H9 (cell line): Measurements from ENCODE around the gene PARD3. TPM values are rescaled to one million over a fixed set of nuclear protein-coding genes. Genes with fewer than 3 reads are reported as not detected.

Experiments used
- DNase-seq: peaks from one replicate; pipeline ENCODE4 v3.0.0-alpha.2; 2017
- H2AFZ ChIP-seq: one replicate; pipeline ENCODE4 v1.6.1; 2013; ENCODE audit warnings: mild to moderate bottlenecking, low read length, control low read depth, moderate library complexity
- H2AK5ac ChIP-seq: 2 replicates; pipeline ENCODE4 v1.6.1; 2013; ENCODE audit warnings: low read length, control low read depth, mixed read lengths; ENCODE audit not compliant: insufficient read length
- H2BK120ac ChIP-seq: one replicate; pipeline ENCODE4 v1.6.1; 2013; ENCODE audit warnings: low read depth, mild to moderate bottlenecking, low read length, control low read depth, inconsistent platforms; ENCODE audit not compliant: poor library complexity, severe bottlenecking
- H2BK12ac ChIP-seq: 2 replicates; pipeline ENCODE4 v1.6.1; 2013; ENCODE audit warnings: low read length, control low read depth, mixed read lengths, low read depth; ENCODE audit not compliant: insufficient read length
- H2BK15ac ChIP-seq: 2 replicates; pipeline ENCODE4 v1.6.1; 2013; ENCODE audit warnings: low read depth, low read length, control low read depth
- H2BK20ac ChIP-seq: one replicate; pipeline ENCODE4 v1.6.1; 2013; ENCODE audit warnings: low read depth, mild to moderate bottlenecking, low read length, control low read depth, inconsistent platforms; ENCODE audit not compliant: poor library complexity, severe bottlenecking
- H2BK5ac ChIP-seq: 2 replicates; pipeline ENCODE4 v1.6.1; 2013; ENCODE audit warnings: low read length, control low read depth, mixed read lengths; ENCODE audit not compliant: insufficient read length
- H3K14ac ChIP-seq: 2 replicates; pipeline ENCODE4 v1.6.1; 2013; ENCODE audit warnings: low read length, control low read depth; ENCODE audit not compliant: insufficient read depth
- H3K18ac ChIP-seq: 2 replicates; pipeline ENCODE4 v1.6.1; 2013; ENCODE audit warnings: low read depth, mild to moderate bottlenecking, mixed read lengths, low read length, control low read depth; ENCODE audit not compliant: insufficient read length
- H3K23ac ChIP-seq: 2 replicates; pipeline ENCODE4 v1.6.1; 2013; ENCODE audit warnings: low read length, control low read depth, mixed read lengths, low read depth; ENCODE audit not compliant: insufficient read length
- H3K23me2 ChIP-seq: 2 replicates; pipeline ENCODE4 v1.6.1; 2013; ENCODE audit warnings: low read depth, mild to moderate bottlenecking, mixed read lengths, low read length, control low read depth; ENCODE audit not compliant: insufficient read length, poor library complexity, severe bottlenecking
- H3K27ac ChIP-seq: 2 replicates; pipeline ENCODE4 v1.5.1; 2013; ENCODE audit warnings: low read length, control low read depth, mixed read lengths, low read depth; ENCODE audit not compliant: insufficient read length
- H3K27me3 ChIP-seq: 2 replicates; pipeline ENCODE4 v1.6.1; 2013; ENCODE audit warnings: low read length, control low read depth, inconsistent platforms; ENCODE audit not compliant: insufficient read depth
- H3K4ac ChIP-seq: 2 replicates; pipeline ENCODE4 v1.6.1; 2013; ENCODE audit warnings: low read depth, mild to moderate bottlenecking, control low read depth, inconsistent platforms, low read length, moderate library complexity
- H3K4me1 ChIP-seq: 2 replicates; pipeline ENCODE4 v1.6.1; 2013; ENCODE audit warnings: low read length, control low read depth, inconsistent platforms; ENCODE audit not compliant: insufficient read depth
- H3K4me2 ChIP-seq: 2 replicates; pipeline ENCODE4 v1.6.1; 2013; ENCODE audit warnings: low read length, control low read depth, mixed read lengths; ENCODE audit not compliant: insufficient read length, insufficient read depth
- H3K56ac ChIP-seq: 2 replicates; pipeline ENCODE4 v1.6.1; 2013; ENCODE audit warnings: low read depth, mild to moderate bottlenecking, mixed read lengths, low read length, control low read depth; ENCODE audit not compliant: insufficient read length
- H3K79me1 ChIP-seq: 2 replicates; pipeline ENCODE4 v1.6.1; 2013; ENCODE audit warnings: low read depth, mild to moderate bottlenecking, moderate library complexity, low read length, control low read depth, inconsistent platforms; ENCODE audit not compliant: insufficient read depth, poor library complexity, severe bottlenecking
- H3K79me2 ChIP-seq: 2 replicates; pipeline ENCODE4 v1.6.1; 2013; ENCODE audit warnings: low read length, control low read depth, inconsistent platforms; ENCODE audit not compliant: insufficient read depth
- H3K9ac ChIP-seq: 2 replicates; pipeline ENCODE4 v1.6.1; 2013; ENCODE audit warnings: low read length, control low read depth, mixed read lengths; ENCODE audit not compliant: insufficient read length; ENCODE audit errors: extremely low read depth
- H3K9me3 ChIP-seq: one replicate; pipeline ENCODE4 v1.6.1; 2013; ENCODE audit warnings: low read depth, low read length, inconsistent platforms; ENCODE audit not compliant: control insufficient read depth
- H3T11ph ChIP-seq: one replicate; pipeline ENCODE4 v1.6.1; 2013; ENCODE audit warnings: mild to moderate bottlenecking, low read length, control low read depth, inconsistent platforms
- H4K20me1 ChIP-seq: one replicate; pipeline ENCODE4 v1.6.1; 2013; ENCODE audit not compliant: control insufficient read depth, insufficient read length, insufficient read depth
- H4K5ac ChIP-seq: 2 replicates; pipeline ENCODE4 v1.6.1; 2013; ENCODE audit warnings: low read depth, mild to moderate bottlenecking, mixed read lengths, low read length, control low read depth; ENCODE audit not compliant: insufficient read length
- H4K8ac ChIP-seq: replicated peaks from 2 replicates; pipeline ENCODE4 v1.6.1; 2013; ENCODE audit warnings: low read length, control low read depth, mixed read lengths, low read depth; ENCODE audit not compliant: insufficient read length
- H4K91ac ChIP-seq: 2 replicates; pipeline ENCODE4 v1.6.1; 2013; ENCODE audit warnings: low read depth, mild to moderate bottlenecking, moderate library complexity, mixed read lengths, low read length, control low read depth; ENCODE audit not compliant: insufficient read length
- H3K27ac Mint-ChIP-seq, 3 experiments: 2 replicates in 2 of 3; 3 replicates in 1 of 3; pipeline ENCODE4 v1.8.0; 2020 to 2021; ENCODE audit warnings: mixed read lengths in 3 of 3, mild to moderate bottlenecking in 1 of 3, moderate library complexity in 1 of 3
- H3K27me3 Mint-ChIP-seq: 2 replicates; pipeline ENCODE4 v1.8.0; 2021; ENCODE audit warnings: low read depth, mild to moderate bottlenecking, moderate library complexity, mixed read lengths
- H3K36me3 Mint-ChIP-seq, 3 experiments: 2 replicates in 2 of 3; 3 replicates in 1 of 3; pipeline ENCODE4 v1.8.0; 2020 to 2021; ENCODE audit warnings: low read depth in 3 of 3, mixed read lengths in 3 of 3; ENCODE audit not compliant: insufficient read depth in 1 of 3
- H3K4me1 Mint-ChIP-seq, 2 experiments: 2 replicates each; pipeline ENCODE4 v1.8.0; 2020; ENCODE audit warnings: mixed read lengths in 2 of 2
- H3K4me3 Mint-ChIP-seq, 2 experiments: 2 replicates in 1 of 2; 3 replicates in 1 of 2; pipeline ENCODE4 v1.8.0; 2020 to 2021; ENCODE audit warnings: mild to moderate bottlenecking in 2 of 2, mixed read lengths in 2 of 2, moderate library complexity in 1 of 2
- H3K9me3 Mint-ChIP-seq, 2 experiments: 2 replicates in 1 of 2; 3 replicates in 1 of 2; pipeline ENCODE4 v1.8.0; 2020; ENCODE audit warnings: mild to moderate bottlenecking in 2 of 2, mixed read lengths in 2 of 2, moderate library complexity in 1 of 2
- CTCF ChIP-seq: fragments of 200-600 bp; sonication (generic); conservative IDR thresholded peaks from 3 replicates; pipeline ENCODE4 v1.8.0; 2021; ENCODE audit warnings: antibody characterized with exemption, mild to moderate bottlenecking
- WGBS: extraction: QIAGEN DNeasy Blood & Tissue Kit; methylation state at CpG from one replicate; pipeline ENCODE4 v1.1.7; 2013; ENCODE audit warnings: missing lambda C conversion rate, low lambda C conversion rate, mixed read lengths; ENCODE audit not compliant: insufficient read length; ENCODE audit errors: extremely low coverage; 5-methylcytosine and 5-hydroxymethylcytosine counted together
- total RNA-seq: library from RNA; stranded (reverse); gene quantifications from 2 replicates; pipeline ENCODE4 v1.2.1, GENCODE V29; 2021

The PARD3 gene
- total RNA-seq, 1 experiment from 2014 or later: 44.7 TPM

- Histone ChIP-seq H4K5ac (no peak overlapping the region), H3K79me2 (no peaks in the 10 kb centered on the region), H3K14ac (no peak overlapping the region), H3K27me3 (no peaks in the 10 kb centered on the region), H3K23ac (no peak overlapping the region), H2BK15ac (no peak overlapping the region), H2BK5ac (no peak overlapping the region), H2AK5ac (no peak overlapping the region), H3K18ac (no peak overlapping the region), H3K56ac (no peak overlapping the region), H3K23me2 (no peaks in the 10 kb centered on the region), H4K8ac (no peak overlapping the region), H3T11ph (no peak overlapping the region), H3K9me3 (no peaks in the 10 kb centered on the region), H3K4me2 (no peak overlapping the region), H2BK20ac (no peak overlapping the region), H3K4ac (no peak overlapping the region), H3K27ac (no peak overlapping the region), H2BK12ac (no peak overlapping the region), H3K79me1 (no peaks in the 10 kb centered on the region), H4K20me1 (no peaks in the 10 kb centered on the region), H3K9ac (no peak overlapping the region), H4K91ac (no peak overlapping the region), H2AFZ (no peak overlapping the region), H3K4me1 (no peaks in the 10 kb centered on the region; the same call in 1 of the 2 replicates), H2BK120ac (no peak overlapping the region)
- peaks cover 0 to 1% (median 0%) of the 10 kb centered on the region in 3 experiments; a peak in 1 of 7 replicates for H3K36me3 Mint-ChIP-seq
- peaks cover 0 to 2% of the 10 kb centered on the region in 2 experiments; a peak in 2 of 5 replicates for H3K9me3 Mint-ChIP-seq
- peaks cover 16 to 23% of the 10 kb centered on the region in 2 experiments for H3K4me1 Mint-ChIP-seq
- no peak for DNase-seq
- no peak overlapping the region for H3K27ac Mint-ChIP-seq
- H3K4me3 Mint-ChIP-seq: no peak overlapping the region
- WGBS: no CpG with 5 or more reads among the region's 1 CpG
- TF ChIP-seq CTCF: no peak
- H3K27me3 Mint-ChIP-seq: no peaks in the 10 kb centered on the region
Observed at GRCh38 chr10:34237898-34238455, 577.1 kb downstream of the PARD3 start.
